Mesenchymal stem cell (in vitro differentiated cells and primary cell): ENCODE measurements around the gene P2RX1.

Source experiments
- DNase-seq: peaks from one replicate; pipeline ENCODE4 v3.0.0-alpha.2; 2013
- H2AFZ ChIP-seq: one replicate; pipeline ENCODE4 v1.6.1; 2013; ENCODE audit warnings: low read depth, mild to moderate bottlenecking, control low read depth, inconsistent platforms, low read length, moderate library complexity
- H2AK5ac ChIP-seq: 2 replicates; pipeline ENCODE4 v1.6.1; 2013; ENCODE audit warnings: low read length, moderate library complexity, mild to moderate bottlenecking, inconsistent platforms; ENCODE audit not compliant: severe bottlenecking
- H2BK120ac ChIP-seq: one replicate; pipeline ENCODE4 v1.6.1; 2013; ENCODE audit warnings: low read depth, mild to moderate bottlenecking, inconsistent platforms, low read length, moderate library complexity
- H2BK12ac ChIP-seq, 2 experiments: one replicate each; pipeline ENCODE4 v1.6.1; 2013; ENCODE audit warnings: inconsistent platforms in 2 of 2, low read length in 2 of 2, mild to moderate bottlenecking in 2 of 2, moderate library complexity in 2 of 2, control low read depth in 1 of 2
- H2BK15ac ChIP-seq: one replicate; pipeline ENCODE4 v1.6.1; 2013; ENCODE audit warnings: mild to moderate bottlenecking, low read depth, inconsistent platforms; ENCODE audit not compliant: poor library complexity, severe bottlenecking
- H2BK5ac ChIP-seq: 2 replicates; pipeline ENCODE4 v1.6.1; 2013; ENCODE audit warnings: low read depth, mild to moderate bottlenecking, low read length, control low read depth, inconsistent platforms; ENCODE audit not compliant: poor library complexity, severe bottlenecking
- H3K14ac ChIP-seq, 2 experiments: one replicate each; pipeline ENCODE4 v1.6.1; 2013; ENCODE audit warnings: inconsistent platforms in 2 of 2, low read length in 2 of 2, control low read depth in 1 of 2, mild to moderate bottlenecking in 1 of 2, moderate library complexity in 1 of 2
- H3K18ac ChIP-seq, 2 experiments: one replicate each; pipeline ENCODE4 v1.6.1; 2013; ENCODE audit warnings: inconsistent platforms in 2 of 2, low read length in 2 of 2, control low read depth in 1 of 2, low read depth in 1 of 2, mild to moderate bottlenecking in 1 of 2
- H3K23ac ChIP-seq, 2 experiments: one replicate each; pipeline ENCODE4 v1.6.1; 2013; ENCODE audit warnings: inconsistent platforms in 2 of 2, low read length in 2 of 2, mild to moderate bottlenecking in 2 of 2, moderate library complexity in 2 of 2, control low read depth in 1 of 2
- H3K27ac ChIP-seq: 2 replicates; pipeline ENCODE4 v1.5.1; 2013; ENCODE audit warnings: mild to moderate bottlenecking, moderate library complexity, low read length, control low read depth, inconsistent platforms; ENCODE audit not compliant: poor library complexity, severe bottlenecking
- H3K27me3 ChIP-seq, 2 experiments: 2 replicates each; pipeline versions ENCODE4 v1.6.1 to v1.7.0; 2013; ENCODE audit warnings: low read length in 2 of 2, mild to moderate bottlenecking in 2 of 2, moderate library complexity in 2 of 2, control low read depth in 1 of 2, inconsistent platforms in 1 of 2; ENCODE audit not compliant: control insufficient read depth in 1 of 2, insufficient read depth in 1 of 2
- H3K36me3 ChIP-seq, 2 experiments: 2 replicates each; pipeline versions ENCODE4 v1.6.1 to v1.7.0; 2013; ENCODE audit warnings: low read length in 2 of 2, control low read depth in 1 of 2, inconsistent platforms in 1 of 2, low read depth in 1 of 2, mild to moderate bottlenecking in 1 of 2; ENCODE audit not compliant: insufficient read depth in 2 of 2, control insufficient read depth in 1 of 2
- H3K4ac ChIP-seq, 2 experiments: one replicate each; pipeline ENCODE4 v1.6.1; 2013; ENCODE audit warnings: inconsistent platforms in 2 of 2, low read length in 2 of 2, mild to moderate bottlenecking in 2 of 2, moderate library complexity in 2 of 2, control low read depth in 1 of 2, low read depth in 1 of 2
- H3K4me1 ChIP-seq: 2 replicates; pipeline ENCODE4 v1.6.1; 2013; ENCODE audit warnings: low read depth, low read length, control low read depth; ENCODE audit not compliant: control insufficient read depth, insufficient read depth
- H3K4me2 ChIP-seq: 2 replicates; pipeline ENCODE4 v1.6.1; 2013; ENCODE audit warnings: low read length, mild to moderate bottlenecking, inconsistent platforms; ENCODE audit not compliant: poor library complexity, severe bottlenecking
- H3K4me3 ChIP-seq, 2 experiments: 2 replicates each; pipeline versions ENCODE4 v1.5.1 to v1.7.0; 2013; ENCODE audit warnings: low read length in 2 of 2, mild to moderate bottlenecking in 2 of 2, control low read depth in 1 of 2, low read depth in 1 of 2; ENCODE audit not compliant: insufficient read depth in 1 of 2
- H3K79me1 ChIP-seq: replicated peaks from 2 replicates; pipeline ENCODE4 v1.6.1; 2013; ENCODE audit warnings: mild to moderate bottlenecking, control low read depth, low read length, inconsistent platforms; ENCODE audit not compliant: poor library complexity, severe bottlenecking
- H3K9ac ChIP-seq: 2 replicates; pipeline ENCODE4 v1.7.0; 2013; ENCODE audit warnings: mild to moderate bottlenecking, low read length, moderate library complexity
- H3K9me3 ChIP-seq: 2 replicates; pipeline ENCODE4 v1.7.0; 2013; ENCODE audit warnings: mild to moderate bottlenecking, low read length; ENCODE audit not compliant: control insufficient read depth
- H4K8ac ChIP-seq: one replicate; pipeline ENCODE4 v1.6.1; 2013; ENCODE audit warnings: inconsistent platforms, mild to moderate bottlenecking, low read length, moderate library complexity
- H4K91ac ChIP-seq: one replicate; pipeline ENCODE4 v1.6.1; 2013; ENCODE audit warnings: mild to moderate bottlenecking, low read length, inconsistent platforms
- WGBS: methylation state at CpG from one replicate; pipeline ENCODE4 v1.1.7; 2013; ENCODE audit warnings: mixed read lengths; 5-methylcytosine and 5-hydroxymethylcytosine counted together

P2RX1 gene

DNA sequence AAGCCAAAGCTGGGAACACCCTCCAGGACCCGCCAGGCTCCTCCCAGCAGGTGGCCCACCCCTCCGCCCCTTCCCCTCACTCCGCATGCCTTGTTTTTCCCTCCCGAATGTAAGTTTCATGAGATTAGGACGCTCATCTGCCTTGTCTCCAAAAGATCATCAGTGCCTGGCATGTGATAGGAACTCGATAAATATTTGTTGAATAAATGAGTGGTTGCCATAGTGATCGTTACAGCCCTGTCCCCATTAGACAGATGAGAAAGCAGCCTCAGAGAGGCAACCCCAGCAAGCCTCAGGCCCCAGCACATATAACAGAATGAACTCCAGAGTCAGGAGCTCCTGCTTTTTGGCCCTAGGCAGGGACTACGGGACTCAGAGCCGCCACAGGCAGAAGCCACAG is 28.5 kb downstream of the P2RX1 start:
- Histone ChIP-seq H3K79me1 (peaks cover 7% of the 10 kb centered on the region), H2BK12ac (peak overlapping the region; percentile 26 to 69), H2BK120ac (peak overlapping the region; percentile 55), H2BK5ac (no peak overlapping the region), H3K27ac (peak overlapping the region; percentile 56), H3K9ac (peak overlapping the region; percentile 88), H3K9me3 (no peaks in the 10 kb centered on the region), H3K4me1 (peaks cover 81% of the 10 kb centered on the region), H2BK15ac (peak overlapping the region; percentile 63), H3K18ac (peak overlapping the region; percentile 49 to 78), H3K23ac (no peak overlapping the region), H4K8ac (peak overlapping the region; percentile 52), H3K14ac (no peak overlapping the region), H3K4me3 (no peak overlapping the region), H2AFZ (no peak overlapping the region), H3K4ac (peak overlapping the region; percentile 57 to 66), H3K27me3 (no peaks in the 10 kb centered on the region), H4K91ac (peak overlapping the region; percentile 74), H3K4me2 (no peak overlapping the region), H3K36me3 (peaks cover 24 to 33% of the 10 kb centered on the region in 2 experiments), H2AK5ac (peak overlapping the region; percentile 42)
- WGBS, result 81% methylated on average over 9 of the region's 9 CpGs
- peak; percentile 21 for DNase-seq

GRCh38 chr17:3887394-3887793 is 28.9 kb downstream of the P2RX1 start:
- H4K8ac ChIP-seq, result peak overlapping the region; percentile 46

GRCh38 chr17:3886776-3887175 is 29.5 kb downstream of the P2RX1 start:
- Histone ChIP-seq H3K79me1 (peaks cover 7% of the 10 kb centered on the region), H3K4me2 (no peak overlapping the region), H2AK5ac (peak overlapping the region; percentile 42), H4K8ac (no peak overlapping the region), H3K9ac (peak overlapping the region; percentile 88), H2BK120ac (no peak overlapping the region), H3K4ac (peak overlapping the region in 1 of 2 experiments; percentile 8), H3K36me3 (peaks cover 35 to 42% of the 10 kb centered on the region in 2 experiments), H3K9me3 (no peaks in the 10 kb centered on the region), H2BK5ac (no peak overlapping the region), H3K18ac (peak overlapping the region in 1 of 2 experiments; percentile 71), H2BK12ac (peak overlapping the region; percentile 11 to 69), H2AFZ (no peak overlapping the region), H2BK15ac (no peak overlapping the region), H3K27me3 (no peaks in the 10 kb centered on the region), H4K91ac (no peak overlapping the region), H3K27ac (no peak overlapping the region), H3K23ac (no peak overlapping the region), H3K4me3 (no peak overlapping the region), H3K4me1 (peaks cover 78% of the 10 kb centered on the region), H3K14ac (no peak overlapping the region)
- no peak for DNase-seq
- whole genome bisulfite sequencing, result 82% methylated on average over 10 of the region's 10 CpGs

More at GRCh38 chr17:3887394-3887793, 28.9 kb downstream of the P2RX1 start:
- peak overlapping the region; percentile 6 for H2BK15ac ChIP-seq
- peaks cover 7% of the 10 kb centered on the region for H3K79me1 ChIP-seq
- no peak overlapping the region for H2AFZ ChIP-seq
- no peak for DNase-seq
- 89% methylated on average over 2 of the region's 2 CpGs for WGBS
- H3K4me3 ChIP-seq, result no peak overlapping the region
- H2BK5ac ChIP-seq, result no peak overlapping the region
- H2AK5ac ChIP-seq, result peak overlapping the region; percentile 42
- peak overlapping the region; percentile 37 for H2BK120ac ChIP-seq
- peak overlapping the region; percentile 88 for H3K9ac ChIP-seq
- peaks cover 29 to 37% of the 10 kb centered on the region in 2 experiments for H3K36me3 ChIP-seq
- H3K4ac ChIP-seq, result peak overlapping the region in 1 of 2 experiments; percentile 51
- peak overlapping the region; percentile 25 to 71 for H3K18ac ChIP-seq
- no peak overlapping the region for H3K23ac ChIP-seq
- peak overlapping the region; percentile 74 for H4K91ac ChIP-seq
- H3K14ac ChIP-seq, result peak overlapping the region in 1 of 2 experiments; percentile 5
- peak overlapping the region; percentile 26 to 69 for H2BK12ac ChIP-seq
- peaks cover 81% of the 10 kb centered on the region for H3K4me1 ChIP-seq
- H3K9me3 ChIP-seq, result no peaks in the 10 kb centered on the region
- no peak overlapping the region for H3K4me2 ChIP-seq
- no peaks in the 10 kb centered on the region for H3K27me3 ChIP-seq
- no peak overlapping the region for H3K27ac ChIP-seq

DNA sequence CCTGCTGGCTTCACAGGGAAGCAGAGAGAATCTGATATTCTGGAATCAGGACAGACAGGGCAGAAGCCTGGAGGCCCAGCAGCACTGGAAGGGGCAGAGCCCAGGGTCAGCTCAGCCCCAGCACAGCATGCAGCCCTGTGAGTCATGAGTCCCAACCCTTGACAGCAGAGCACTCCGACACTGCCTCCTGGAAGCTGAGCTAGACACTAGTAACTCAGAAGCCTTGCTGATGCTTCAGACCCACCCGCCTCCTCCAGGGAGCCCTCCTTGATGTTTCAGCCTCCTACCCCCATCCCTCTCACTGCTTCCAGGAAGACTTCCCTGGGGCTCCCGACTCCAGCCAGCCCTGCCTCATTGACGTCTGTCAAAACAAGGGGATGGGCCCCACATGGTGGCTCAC is 30.3 kb downstream of the P2RX1 start:
- H3K4me1 ChIP-seq, result peaks cover 70% of the 10 kb centered on the region
- no peaks in the 10 kb centered on the region for H3K27me3 ChIP-seq
- DNase-seq, result peak; percentile 81
- no peak overlapping the region for H3K4me3 ChIP-seq
- 58% methylated on average over 4 of the region's 4 CpGs for WGBS
- no peak overlapping the region for H3K18ac ChIP-seq
- no peak overlapping the region for H4K8ac ChIP-seq
- peaks cover 9% of the 10 kb centered on the region for H3K79me1 ChIP-seq
- H2AFZ ChIP-seq, result no peak overlapping the region
- no peak overlapping the region for H2AK5ac ChIP-seq
- peaks cover 43 to 48% of the 10 kb centered on the region in 2 experiments for H3K36me3 ChIP-seq
- no peak overlapping the region for H3K4ac ChIP-seq
- no peak overlapping the region for H4K91ac ChIP-seq
- H3K23ac ChIP-seq, result no peak overlapping the region
- H3K9ac ChIP-seq, result peak overlapping the region; percentile 68
- peak overlapping the region in 1 of 2 experiments; percentile 11 for H2BK12ac ChIP-seq
- H3K4me2 ChIP-seq, result peak overlapping the region; percentile 4
- no peak overlapping the region for H3K14ac ChIP-seq
- H2BK15ac ChIP-seq, result no peak overlapping the region
- no peak overlapping the region for H2BK5ac ChIP-seq
- peak overlapping the region; percentile 63 for H3K27ac ChIP-seq
- H3K9me3 ChIP-seq, result no peaks in the 10 kb centered on the region
- H2BK120ac ChIP-seq, result no peak overlapping the region
